T-helper 1 cell (primary cell): ENCODE results near the gene ASCL2.
"Not testable (repeated sequence)": the region's sequence is repeated elsewhere in the genome, so short reads cannot be mapped to it uniquely, and the experiment has no call there.

Experiments
- DNase-seq, 5 donors: peaks; one replicate each; pipeline ENCODE4 v3.0.0-alpha.2; 2012 to 2020

The ASCL2 gene

GRCh38 chr11:2296913-2297622 lies 26.7 kb upstream of the ASCL2 start:
- DNase-seq: no peak

DNA sequence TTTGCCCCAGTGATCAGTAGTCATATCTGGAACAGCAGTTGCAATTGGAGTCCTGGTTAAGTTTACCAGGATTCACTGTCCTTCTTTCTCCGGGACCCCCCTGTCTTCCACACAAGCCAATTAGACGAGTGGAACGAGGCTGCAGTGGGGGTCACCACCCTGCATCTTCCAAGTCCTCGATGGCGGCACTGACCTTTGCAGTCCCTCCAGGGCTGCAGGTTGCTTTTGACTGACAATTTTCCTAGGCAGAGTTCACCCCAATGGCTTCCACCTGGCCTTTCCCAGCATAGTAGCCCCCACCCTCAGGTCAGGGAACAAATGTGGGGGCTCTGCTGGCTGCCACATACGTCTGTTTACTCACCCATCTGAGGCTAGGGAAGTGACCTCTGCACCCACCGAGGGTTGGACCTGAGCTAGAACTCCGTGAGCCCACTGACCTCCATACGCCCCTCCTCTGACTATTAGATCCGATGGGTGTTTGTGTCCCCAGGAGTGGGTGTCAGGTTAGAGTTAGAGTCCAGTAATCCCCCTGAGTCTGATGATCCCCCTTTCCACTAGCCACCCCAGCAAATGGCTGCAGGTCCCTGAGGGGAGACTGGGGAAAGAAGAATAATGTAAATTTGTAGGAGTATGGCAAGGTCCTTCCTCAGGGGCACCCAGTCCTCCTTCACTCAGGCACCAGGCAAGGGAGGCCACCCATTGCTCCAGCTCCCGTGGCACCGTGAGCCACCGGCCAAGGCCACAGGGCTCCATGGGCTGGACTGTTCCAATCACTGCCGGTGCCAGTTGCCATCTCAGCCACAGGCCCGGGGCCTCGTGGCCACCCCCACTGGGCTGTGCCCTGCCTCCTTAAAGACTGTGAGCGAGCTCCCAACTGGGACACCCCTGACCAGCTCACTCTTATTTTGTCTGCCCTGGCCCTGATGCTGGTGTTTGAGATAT lies 25.9 kb upstream of the ASCL2 start:
- no peak for DNase-seq

- DNase-seq: no peak
These were observed 24.5 kb upstream of the ASCL2 start for GRCh38 chr11:2294926-2295290.

GRCh38 chr11:2293984-2294925 lies 23.9 kb upstream of the ASCL2 start:
- DNase-seq: no peak

GRCh38 chr11:2293531-2293971 lies 23.2 kb upstream of the ASCL2 start:
- DNase-seq: no peak

- no peak for DNase-seq
These were observed 20.0 kb upstream of the ASCL2 start for GRCh38 chr11:2290351-2290841.

DNA sequence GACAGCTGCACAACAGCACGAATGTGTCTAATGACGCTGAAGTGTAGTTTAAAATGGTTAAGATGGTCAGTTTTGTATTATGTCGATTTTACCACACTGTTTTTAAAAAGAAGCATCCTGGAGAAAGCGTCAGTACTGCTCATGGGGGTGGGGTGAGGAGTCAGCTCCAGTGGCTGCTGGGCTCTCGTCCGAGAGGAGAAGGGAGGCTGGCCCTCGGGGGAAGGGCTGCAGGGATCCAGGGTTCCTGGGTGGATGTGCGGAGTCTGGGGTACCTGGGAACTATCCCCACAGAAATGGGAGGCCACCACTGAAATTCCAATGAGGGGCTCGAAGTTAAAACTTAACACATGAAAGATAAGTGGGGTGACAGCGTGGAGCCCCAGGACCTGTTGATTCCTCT lies 19.5 kb upstream of the ASCL2 start:
- DNase-seq: no peak

DNA sequence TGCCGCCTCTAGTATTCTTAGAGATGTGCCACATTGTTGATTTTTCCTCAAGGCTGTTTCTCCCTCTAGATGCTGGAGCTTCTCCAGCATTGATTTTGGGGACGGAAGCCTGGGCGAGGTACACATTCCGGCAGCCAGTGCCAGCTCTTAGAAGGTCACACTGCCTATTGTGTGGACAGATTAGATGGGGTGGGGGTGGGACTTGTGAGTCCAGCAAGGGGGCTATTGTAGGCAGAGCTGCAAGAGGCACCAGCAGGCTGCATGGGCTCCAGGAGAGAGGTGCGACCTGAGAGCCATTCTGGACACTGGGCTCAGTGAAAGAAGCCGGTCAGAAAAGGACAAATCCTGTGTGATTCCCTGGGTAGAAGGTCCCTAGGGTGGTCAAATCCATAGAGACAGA lies 19.0 kb upstream of the ASCL2 start:
- no peak for DNase-seq

DNA sequence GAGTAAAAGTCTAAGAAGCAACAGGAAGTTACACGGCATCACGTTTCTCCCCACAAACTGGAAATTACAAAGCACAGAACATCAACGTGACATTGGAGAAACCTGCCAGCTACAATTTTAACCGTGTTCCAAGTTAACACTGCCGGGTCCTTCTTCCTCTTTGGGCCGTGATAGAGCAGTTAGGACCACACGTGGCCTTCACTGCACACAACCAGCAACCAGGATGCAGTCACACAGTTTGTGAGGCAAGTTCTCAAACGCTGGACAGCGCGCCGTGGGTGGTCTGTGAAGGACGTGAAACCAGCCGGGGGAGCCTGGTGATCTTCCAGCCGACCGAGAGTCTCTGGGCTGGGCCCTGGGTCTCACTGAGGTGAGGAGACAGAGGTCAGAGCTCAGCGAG lies 16.7 kb upstream of the ASCL2 start:
- DNase-seq: no peak

DNA sequence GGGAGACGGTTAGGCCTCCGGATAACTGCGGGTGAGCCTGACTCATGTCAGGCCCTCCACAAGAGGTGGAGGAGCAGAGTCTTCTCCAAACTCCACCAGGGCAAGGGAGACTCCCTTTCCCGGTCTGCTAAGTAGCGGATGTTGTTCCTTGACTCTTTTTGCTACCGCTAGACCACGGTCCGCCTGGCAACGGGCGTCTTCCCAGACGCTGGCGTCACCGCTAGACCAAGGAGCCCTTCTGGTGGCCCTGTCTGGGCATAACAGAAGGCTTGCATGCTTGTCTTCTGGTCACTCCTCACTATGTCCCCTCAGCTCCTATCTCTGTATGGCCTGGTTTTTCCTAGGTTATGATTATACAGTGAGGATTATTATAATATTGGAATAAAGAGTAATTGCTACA lies 16.0 kb upstream of the ASCL2 start:
- DNase-seq: not testable (repeated sequence)

DNA sequence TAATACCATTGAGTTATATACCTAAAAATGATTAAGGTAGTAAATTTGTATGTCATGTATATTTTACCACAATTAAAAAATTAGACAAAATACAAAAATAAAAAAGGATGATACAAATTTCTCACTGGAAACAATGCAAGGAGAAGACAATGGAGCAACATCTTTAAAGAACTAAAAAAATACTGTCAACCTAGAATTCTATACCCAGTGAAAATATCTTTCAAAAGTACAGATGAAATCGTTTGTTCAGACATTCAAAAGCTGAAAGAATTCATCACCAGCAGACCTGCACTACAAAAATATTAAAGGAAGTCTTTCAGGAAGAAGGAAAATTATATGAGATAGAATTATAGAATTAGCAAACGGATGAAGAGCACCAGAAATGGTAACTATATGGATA lies 9.8 kb upstream of the ASCL2 start:
- DNase-seq: no peak

GRCh38 chr11:2277933-2278523 lies 7.6 kb upstream of the ASCL2 start:
- no peak for DNase-seq

GRCh38 chr11:2277008-2277346 lies 6.6 kb upstream of the ASCL2 start:
- no peak for DNase-seq

GRCh38 chr11:2276280-2277007 lies 6.1 kb upstream of the ASCL2 start:
- DNase-seq: no peak

DNA sequence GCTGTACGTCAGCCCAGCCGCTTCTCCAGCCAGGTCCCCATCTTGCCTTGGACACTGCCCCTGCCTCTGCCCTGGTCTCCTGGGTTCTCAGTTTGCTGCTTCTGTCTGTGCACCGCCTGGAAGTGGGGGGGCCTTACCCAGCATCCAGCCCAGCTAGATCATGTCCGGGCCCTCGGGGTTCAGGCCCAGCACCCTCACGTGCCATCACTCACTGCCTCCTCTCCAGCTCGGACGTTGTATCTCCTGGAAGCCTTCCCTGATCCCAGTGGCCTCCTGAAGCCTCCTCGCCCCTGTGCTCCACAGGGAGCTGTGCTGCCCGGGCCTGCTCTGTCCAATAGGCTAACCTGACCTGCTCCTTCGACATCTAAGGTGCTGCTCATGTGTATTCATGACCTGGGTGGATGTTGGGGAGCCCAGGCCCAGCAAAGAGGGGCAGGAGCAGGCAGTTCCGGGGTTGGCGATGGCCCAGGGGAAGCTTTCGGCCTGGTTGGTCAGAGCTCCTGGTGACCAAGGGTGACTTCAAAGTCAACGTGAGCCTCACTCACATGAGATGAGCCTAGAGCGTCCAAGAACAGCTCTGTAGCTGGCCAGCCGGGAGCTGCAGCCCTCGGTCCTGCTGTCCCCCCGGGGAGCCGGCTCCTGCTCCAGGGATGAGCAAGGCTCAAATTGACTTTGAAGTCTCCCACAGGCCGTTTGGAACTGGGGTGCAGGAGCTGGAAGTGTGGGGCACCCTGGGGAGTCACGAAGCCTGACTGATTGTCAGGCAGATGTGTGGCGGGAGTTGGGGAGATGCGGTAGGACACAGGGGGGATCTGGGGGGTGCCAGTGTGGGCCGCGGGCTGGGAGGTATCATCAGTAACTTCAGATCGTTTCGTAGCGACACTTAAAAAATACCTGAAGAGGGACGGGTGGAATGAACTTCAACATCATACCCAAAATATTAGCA lies 5.2 kb upstream of the ASCL2 start:
- no peak for DNase-seq

- DNase-seq: no peak
These were observed 3.4 kb upstream of the ASCL2 start for GRCh38 chr11:2273771-2274170.

- no peak for DNase-seq
These were observed 2.9 kb upstream of the ASCL2 start for GRCh38 chr11:2273311-2273710.

- no peak for DNase-seq
These were observed 2.5 kb upstream of the ASCL2 start for GRCh38 chr11:2272946-2273280.

- no peak for DNase-seq
These were observed 2.0 kb upstream of the ASCL2 start for GRCh38 chr11:2272228-2272945.
